Transverse colon (tissue), 4 donors: ENCODE measurements around the gene TMEM238L.

Experiments used
- POLR2A ChIP-seq: fragments of 450-650 bp; IDR thresholded peaks from one replicate; pipeline ENCODE4 v1.6.1; 2016; ENCODE audit warnings: antibody characterized with exemption, mild to moderate bottlenecking, moderate library complexity
- POLR2AphosphoS5 ChIP-seq, 3 donors: sonication (generic); formaldehyde crosslinking; IDR thresholded peaks; one replicate each; pipeline ENCODE4 v1.6.1; 2016; ENCODE audit warnings: antibody characterized with exemption in 3 of 3
- TF ChIP-seq, protein P1 (sequence below), 5 experiments: fragments of 200-600 bp in 3 of 5; fragments of 450-650 bp in 2 of 5; sonication (generic) in 3 of 5; IDR thresholded peaks; 1 replicate in 2 of 5; 2 replicates in 3 of 5; pipeline ENCODE4 v1.5.1; 2016 to 2017; ENCODE audit warnings: antibody characterized with exemption in 5 of 5, inconsistent platforms in 3 of 5, mild to moderate bottlenecking in 2 of 5, moderate library complexity in 1 of 5

- TF ChIP-seq, protein P1, sequence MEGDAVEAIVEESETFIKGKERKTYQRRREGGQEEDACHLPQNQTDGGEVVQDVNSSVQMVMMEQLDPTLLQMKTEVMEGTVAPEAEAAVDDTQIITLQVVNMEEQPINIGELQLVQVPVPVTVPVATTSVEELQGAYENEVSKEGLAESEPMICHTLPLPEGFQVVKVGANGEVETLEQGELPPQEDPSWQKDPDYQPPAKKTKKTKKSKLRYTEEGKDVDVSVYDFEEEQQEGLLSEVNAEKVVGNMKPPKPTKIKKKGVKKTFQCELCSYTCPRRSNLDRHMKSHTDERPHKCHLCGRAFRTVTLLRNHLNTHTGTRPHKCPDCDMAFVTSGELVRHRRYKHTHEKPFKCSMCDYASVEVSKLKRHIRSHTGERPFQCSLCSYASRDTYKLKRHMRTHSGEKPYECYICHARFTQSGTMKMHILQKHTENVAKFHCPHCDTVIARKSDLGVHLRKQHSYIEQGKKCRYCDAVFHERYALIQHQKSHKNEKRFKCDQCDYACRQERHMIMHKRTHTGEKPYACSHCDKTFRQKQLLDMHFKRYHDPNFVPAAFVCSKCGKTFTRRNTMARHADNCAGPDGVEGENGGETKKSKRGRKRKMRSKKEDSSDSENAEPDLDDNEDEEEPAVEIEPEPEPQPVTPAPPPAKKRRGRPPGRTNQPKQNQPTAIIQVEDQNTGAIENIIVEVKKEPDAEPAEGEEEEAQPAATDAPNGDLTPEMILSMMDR (IDR thresholded peaks at IDR 0.05): no peak
- peak; percentile 79 for TF ChIP-seq POLR2A
- TF ChIP-seq POLR2AphosphoS5 (IDR thresholded peaks at IDR 0.05): peak; percentile 44 to 69 (median 67)
Measured at GRCh38 chr17:10802496-10803284, 1.2 kb downstream of the TMEM238L start.
